Tibial nerve (tissue), 4 donors: ENCODE results near the gene ABHD12.

Experiments used
- EP300 ChIP-seq, 2 donors: sonication (generic); formaldehyde crosslinking; IDR thresholded peaks; one replicate each; pipeline ENCODE4 v1.6.1; 2017; ENCODE audit warnings: antibody characterized with exemption in 2 of 2, mild to moderate bottlenecking in 1 of 2
- POLR2A ChIP-seq, 2 donors: fragments of 450-650 bp; IDR thresholded peaks; one replicate each; pipeline ENCODE4 v1.6.1; 2017; ENCODE audit warnings: antibody characterized with exemption in 2 of 2, mild to moderate bottlenecking in 2 of 2, moderate library complexity in 2 of 2
- TF ChIP-seq, protein P1 (sequence below), 5 experiments: fragments of 200-600 bp in 3 of 5; fragments of 450-650 bp in 2 of 5; sonication (generic) in 3 of 5; IDR thresholded peaks; one replicate each; pipeline ENCODE4 v1.5.1; 2016 to 2019; ENCODE audit warnings: antibody characterized with exemption in 5 of 5, mild to moderate bottlenecking in 3 of 5, moderate library complexity in 2 of 5

DNA sequence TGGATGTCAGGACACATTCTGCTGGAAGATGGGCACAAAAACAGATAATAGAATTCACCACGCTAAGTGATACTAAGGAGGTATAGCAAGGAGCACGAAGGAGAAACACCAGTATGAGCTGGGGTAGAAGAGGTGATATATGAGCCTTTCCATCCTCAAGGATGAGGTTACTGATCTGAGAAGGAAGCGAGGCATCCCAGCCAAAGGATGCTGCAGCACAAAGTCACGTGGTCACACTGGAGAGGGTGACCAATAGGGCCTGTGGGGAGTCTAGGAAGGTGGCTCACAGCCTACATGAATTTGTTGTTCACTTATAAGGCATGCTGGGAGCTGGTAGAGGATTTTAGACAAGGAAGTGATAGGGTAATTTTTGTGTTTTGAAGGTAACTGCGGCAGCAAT, 18.3 kb upstream of the ABHD12 start:
- TF ChIP-seq, protein P1, sequence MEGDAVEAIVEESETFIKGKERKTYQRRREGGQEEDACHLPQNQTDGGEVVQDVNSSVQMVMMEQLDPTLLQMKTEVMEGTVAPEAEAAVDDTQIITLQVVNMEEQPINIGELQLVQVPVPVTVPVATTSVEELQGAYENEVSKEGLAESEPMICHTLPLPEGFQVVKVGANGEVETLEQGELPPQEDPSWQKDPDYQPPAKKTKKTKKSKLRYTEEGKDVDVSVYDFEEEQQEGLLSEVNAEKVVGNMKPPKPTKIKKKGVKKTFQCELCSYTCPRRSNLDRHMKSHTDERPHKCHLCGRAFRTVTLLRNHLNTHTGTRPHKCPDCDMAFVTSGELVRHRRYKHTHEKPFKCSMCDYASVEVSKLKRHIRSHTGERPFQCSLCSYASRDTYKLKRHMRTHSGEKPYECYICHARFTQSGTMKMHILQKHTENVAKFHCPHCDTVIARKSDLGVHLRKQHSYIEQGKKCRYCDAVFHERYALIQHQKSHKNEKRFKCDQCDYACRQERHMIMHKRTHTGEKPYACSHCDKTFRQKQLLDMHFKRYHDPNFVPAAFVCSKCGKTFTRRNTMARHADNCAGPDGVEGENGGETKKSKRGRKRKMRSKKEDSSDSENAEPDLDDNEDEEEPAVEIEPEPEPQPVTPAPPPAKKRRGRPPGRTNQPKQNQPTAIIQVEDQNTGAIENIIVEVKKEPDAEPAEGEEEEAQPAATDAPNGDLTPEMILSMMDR (IDR thresholded peaks at IDR 0.05) = no peak
- TF ChIP-seq POLR2A (IDR thresholded peaks at IDR 0.05) (no peak), EP300 (IDR thresholded peaks at IDR 0.05) (no peak)
